Measurements from ENCODE around the gene UBL7.

The UBL7 gene

DNA sequence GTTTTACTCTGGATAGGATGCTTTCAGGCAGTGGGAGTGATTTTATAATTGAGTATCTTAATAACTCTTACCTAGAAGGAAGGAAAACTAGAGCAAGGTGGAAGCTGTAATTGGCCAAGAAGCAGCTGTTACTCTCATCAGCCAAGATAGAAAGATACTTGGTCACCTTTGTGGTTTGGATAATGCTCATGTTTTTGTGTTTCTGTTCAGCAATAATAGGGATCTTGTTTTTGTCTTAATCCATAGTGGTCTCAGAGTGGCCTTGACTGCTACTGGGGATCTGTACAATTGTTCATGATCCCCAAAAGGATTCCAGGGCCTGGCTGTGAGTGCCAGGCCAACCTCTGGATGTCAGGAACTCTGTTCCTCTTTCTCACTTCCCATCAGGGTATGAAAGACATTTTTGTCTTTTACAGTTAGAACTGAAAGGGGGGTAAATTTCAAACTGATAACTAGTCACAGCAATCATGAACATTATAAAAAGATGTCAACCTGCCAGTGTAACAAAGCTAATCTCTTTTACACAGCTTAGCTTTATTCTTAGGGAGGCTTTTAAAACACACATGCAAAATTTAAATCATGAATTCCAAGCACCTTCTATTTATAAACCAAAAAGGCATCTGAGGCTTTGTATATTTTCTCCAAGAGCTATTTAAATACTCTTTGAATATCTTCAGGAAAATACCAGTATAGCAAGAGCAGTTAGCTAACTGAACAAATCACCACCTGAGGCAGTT, 6.0 kb downstream of the UBL7 start:
- Mint-ChIP-seq H3K4me3 (no peak overlapping the region), H3K36me3 (ENCODE audit: low read depth) (peaks cover 83% of the 10 kb centered on the region), H3K27ac (peak overlapping the region; percentile 35), H3K27me3 (no peaks in the 10 kb centered on the region), H3K4me1 (ENCODE audit: low read depth) (peaks cover 23% of the 10 kb centered on the region), H3K9me3 (no peaks in the 10 kb centered on the region)
- intact Hi-C loops (cut with micrococcal nuclease): no loop called here

- Mint-ChIP-seq H3K4me3 (no peak overlapping the region), H3K9me3 (no peaks in the 10 kb centered on the region), H3K27me3 (no peaks in the 10 kb centered on the region), H3K27ac (peak overlapping the region; percentile 35), H3K4me1 (ENCODE audit: low read depth) (peaks cover 27% of the 10 kb centered on the region), H3K36me3 (ENCODE audit: low read depth) (peaks cover 91% of the 10 kb centered on the region)
- intact Hi-C loops (cut with micrococcal nuclease): no loop called here
These were observed 6.8 kb downstream of the UBL7 start for GRCh38 chr15:74453925-74454763.

- no peaks in the 10 kb centered on the region for H3K27me3 Mint-ChIP-seq
- no peak overlapping the region for H3K4me3 Mint-ChIP-seq
- peaks cover 22% of the 10 kb centered on the region for H3K4me1 Mint-ChIP-seq (ENCODE audit: low read depth)
- no peak overlapping the region for H3K27ac Mint-ChIP-seq
- H3K9me3 Mint-ChIP-seq: no peaks in the 10 kb centered on the region
- H3K36me3 Mint-ChIP-seq (ENCODE audit: low read depth): peaks cover 93% of the 10 kb centered on the region
- intact Hi-C loops (cut with micrococcal nuclease): no loop called here
These were observed 8.8 kb downstream of the UBL7 start for GRCh38 chr15:74451861-74452835.

- H3K27ac Mint-ChIP-seq: no peak overlapping the region
- no peak overlapping the region for H3K4me3 Mint-ChIP-seq
- H3K36me3 Mint-ChIP-seq (ENCODE audit: low read depth): peaks cover 93% of the 10 kb centered on the region
- peaks cover 22% of the 10 kb centered on the region for H3K4me1 Mint-ChIP-seq (ENCODE audit: low read depth)
- no peaks in the 10 kb centered on the region for H3K9me3 Mint-ChIP-seq
- no peaks in the 10 kb centered on the region for H3K27me3 Mint-ChIP-seq
- intact Hi-C loops (cut with micrococcal nuclease): no loop called here
These were observed 9.6 kb downstream of the UBL7 start for GRCh38 chr15:74451322-74451721.

GRCh38 chr15:74449643-74450205, 11.2 kb downstream of the UBL7 start:
- intact Hi-C loops (cut with micrococcal nuclease): no loop called here
- peaks cover 96% of the 10 kb centered on the region for H3K36me3 Mint-ChIP-seq (ENCODE audit: low read depth)
- no peaks in the 10 kb centered on the region for H3K27me3 Mint-ChIP-seq
- H3K9me3 Mint-ChIP-seq: no peaks in the 10 kb centered on the region
- no peak overlapping the region for H3K27ac Mint-ChIP-seq
- H3K4me1 Mint-ChIP-seq (ENCODE audit: low read depth): peaks cover 18% of the 10 kb centered on the region
- no peak overlapping the region for H3K4me3 Mint-ChIP-seq

- Mint-ChIP-seq H3K27ac (no peak overlapping the region), H3K4me1 (ENCODE audit: low read depth) (peaks cover 12% of the 10 kb centered on the region), H3K9me3 (no peaks in the 10 kb centered on the region), H3K4me3 (no peak overlapping the region), H3K36me3 (ENCODE audit: low read depth) (peaks cover 97% of the 10 kb centered on the region), H3K27me3 (no peaks in the 10 kb centered on the region)
- intact Hi-C loops (cut with micrococcal nuclease): no loop called here
These were observed 11.9 kb downstream of the UBL7 start for GRCh38 chr15:74449095-74449494.

DNA sequence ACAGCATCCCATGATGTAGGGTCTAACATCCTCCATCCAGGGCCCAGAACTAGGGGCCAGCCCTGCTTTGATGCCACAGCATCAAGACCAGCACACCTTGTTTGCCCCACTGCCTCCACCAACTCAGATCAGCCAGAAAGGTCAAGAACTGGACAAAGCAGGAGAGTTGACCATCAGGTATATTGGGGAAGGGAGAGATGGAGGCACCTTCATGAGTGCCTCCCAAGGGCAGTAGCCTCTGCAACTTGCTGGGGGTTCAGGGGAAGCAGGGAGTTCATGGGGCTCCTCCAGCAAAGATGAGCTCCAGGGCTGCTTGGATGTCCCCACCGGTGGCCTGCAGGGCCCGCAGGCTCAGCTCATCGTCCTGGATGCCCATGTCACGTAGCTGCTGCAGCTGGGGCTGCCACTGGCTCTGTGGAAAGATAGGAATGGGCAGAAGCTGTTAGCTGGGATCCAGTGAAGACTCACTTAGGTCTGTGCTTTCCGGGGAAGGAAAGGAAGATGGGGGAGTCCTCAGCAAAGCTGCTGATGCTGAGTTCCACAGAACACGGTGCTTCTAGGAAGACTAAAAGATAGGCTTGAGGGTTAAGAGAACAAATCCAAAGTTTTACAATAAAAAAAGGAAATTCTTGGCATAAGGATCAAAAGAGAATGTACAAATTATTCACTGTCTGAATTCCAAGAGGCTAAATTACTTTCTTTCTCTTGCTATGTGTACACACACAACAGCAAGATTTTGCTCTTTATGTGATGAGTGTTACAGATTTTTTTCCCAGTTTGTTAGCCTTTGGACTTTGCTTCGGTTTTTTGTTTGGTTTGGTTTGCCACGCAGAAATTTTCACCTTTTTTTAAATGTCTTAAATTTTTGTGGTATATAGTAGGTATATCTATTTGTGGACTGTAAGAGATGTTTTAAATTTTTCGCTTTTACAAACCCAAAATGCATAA, 14.9 kb downstream of the UBL7 start:
- H3K4me1 Mint-ChIP-seq (ENCODE audit: low read depth): peaks cover 10% of the 10 kb centered on the region
- H3K27me3 Mint-ChIP-seq: no peaks in the 10 kb centered on the region
- peaks cover 74% of the 10 kb centered on the region for H3K36me3 Mint-ChIP-seq (ENCODE audit: low read depth)
- H3K27ac Mint-ChIP-seq: no peak overlapping the region
- intact Hi-C loops (cut with micrococcal nuclease): no loop called here
- no peaks in the 10 kb centered on the region for H3K9me3 Mint-ChIP-seq
- H3K4me3 Mint-ChIP-seq: no peak overlapping the region

- peaks cover 5% of the 10 kb centered on the region for H3K4me1 Mint-ChIP-seq (ENCODE audit: low read depth)
- no peaks in the 10 kb centered on the region for H3K27me3 Mint-ChIP-seq
- H3K36me3 Mint-ChIP-seq (ENCODE audit: low read depth): peaks cover 57% of the 10 kb centered on the region
- intact Hi-C loops (cut with micrococcal nuclease): no loop called here
- no peak overlapping the region for H3K4me3 Mint-ChIP-seq
- H3K27ac Mint-ChIP-seq: no peak overlapping the region
- no peaks in the 10 kb centered on the region for H3K9me3 Mint-ChIP-seq
These were observed 16.6 kb downstream of the UBL7 start for GRCh38 chr15:74444106-74445062.

- H3K4me3 Mint-ChIP-seq: no peak overlapping the region
- intact Hi-C loops (cut with micrococcal nuclease): no loop called here
- H3K27ac Mint-ChIP-seq: no peak overlapping the region
- peaks cover 46% of the 10 kb centered on the region for H3K36me3 Mint-ChIP-seq (ENCODE audit: low read depth)
- H3K4me1 Mint-ChIP-seq (ENCODE audit: low read depth): no peaks in the 10 kb centered on the region
- no peaks in the 10 kb centered on the region for H3K27me3 Mint-ChIP-seq
- no peaks in the 10 kb centered on the region for H3K9me3 Mint-ChIP-seq
These were observed 17.7 kb downstream of the UBL7 start for GRCh38 chr15:74443100-74443909.

DNA sequence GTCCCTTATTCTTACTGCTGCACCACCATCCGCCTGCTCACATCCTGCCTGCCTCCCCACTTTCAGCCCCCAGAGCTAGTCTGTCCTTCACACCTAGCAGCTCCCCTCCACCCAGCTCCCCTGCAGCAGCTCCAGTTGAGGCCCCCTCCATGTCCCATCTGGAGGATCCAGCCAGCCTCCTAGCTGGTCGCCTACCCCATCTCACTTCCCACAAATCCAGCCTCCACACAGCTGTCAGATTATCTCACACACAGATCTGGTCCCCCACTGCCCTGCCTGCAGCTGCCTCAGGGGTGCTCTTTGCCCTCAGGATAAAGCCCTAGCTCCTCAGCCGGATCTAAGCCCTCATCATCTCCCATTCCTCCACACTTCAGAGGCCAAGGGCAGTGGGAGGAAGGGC, 18.4 kb downstream of the UBL7 start:
- Mint-ChIP-seq H3K4me3 (no peak overlapping the region), H3K36me3 (ENCODE audit: low read depth) (peaks cover 39% of the 10 kb centered on the region), H3K27me3 (no peaks in the 10 kb centered on the region), H3K4me1 (ENCODE audit: low read depth) (no peaks in the 10 kb centered on the region), H3K27ac (no peak overlapping the region), H3K9me3 (no peaks in the 10 kb centered on the region)
- intact Hi-C loops (cut with micrococcal nuclease): no loop called here

- no peak overlapping the region for H3K4me3 Mint-ChIP-seq
- H3K9me3 Mint-ChIP-seq: no peaks in the 10 kb centered on the region
- H3K4me1 Mint-ChIP-seq (ENCODE audit: low read depth): no peaks in the 10 kb centered on the region
- peaks cover 33% of the 10 kb centered on the region for H3K36me3 Mint-ChIP-seq (ENCODE audit: low read depth)
- peaks cover under 1% of the 10 kb centered on the region for H3K27me3 Mint-ChIP-seq
- intact Hi-C loops (cut with micrococcal nuclease): no loop called here
- H3K27ac Mint-ChIP-seq: no peak overlapping the region
These were observed 18.9 kb downstream of the UBL7 start for GRCh38 chr15:74442063-74442462.
